ENCODE measurements around the gene SRA1.

Gene SRA1

DNA sequence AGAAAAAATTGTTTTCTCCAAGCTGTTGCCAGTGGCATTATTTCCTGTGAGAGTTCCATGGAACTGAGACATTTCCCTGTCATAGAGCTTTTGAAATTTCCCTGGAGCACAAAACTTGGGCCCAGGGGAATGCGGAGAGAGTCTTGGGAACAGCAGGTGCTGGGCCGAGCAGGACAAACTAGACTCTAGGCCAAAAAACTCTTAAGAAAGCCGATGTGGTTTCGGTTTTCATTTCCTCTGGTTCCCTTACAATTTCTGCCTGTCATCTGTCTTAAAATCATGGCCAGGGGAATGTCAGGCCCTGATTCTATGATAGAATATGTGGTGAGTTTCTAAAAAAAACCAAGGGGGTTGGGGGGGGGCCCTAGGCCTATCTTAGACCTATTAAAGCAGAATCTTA is 11.9 kb upstream of the SRA1 start:
- no peak for TF ChIP-seq ZNF366 (tag by site-specific recombination; conservative IDR thresholded peaks at IDR 0.05)
- no peak for TF ChIP-seq KLF8 (tag by site-specific recombination; IDR thresholded peaks at IDR 0.05)
- TF ChIP-seq ZEB2 (tag by site-specific recombination; IDR thresholded peaks at IDR 0.05), result no peak
- Histone ChIP-seq H3K9me3 (ENCODE audit: control insufficient read depth, insufficient read depth, low read depth, low read length) (no peaks in the 10 kb centered on the region), H3K4me1 (ENCODE audit: control insufficient read depth, insufficient read depth, low read length) (no peaks in the 10 kb centered on the region), H3K4me3 (ENCODE audit: low read depth, low read length) (no peak overlapping the region), H3K27ac (ENCODE audit: extremely low read depth, low read depth, low read length) (no peak overlapping the region), H3K36me3 (ENCODE audit: control insufficient read depth in 2 of 2, insufficient read depth in 1 of 2, low read length in 2 of 2) (peaks cover 6 to 32% of the 10 kb centered on the region in 2 experiments; a peak in 2 of 3 replicates)
- ChIA-PET CTCF (interaction anchor here (1.1 to 1.7 kb wide), 2 partner anchors 8 to 218 kb away, joined by 3 to 4 read pairs; no protein-coding TSS in a partner anchor), POLR2A (interaction anchor here (1.0 kb wide), 1 partner anchor 79 kb away, joined by 3 read pairs; the partner anchor contains the start of gene IK)

DNA sequence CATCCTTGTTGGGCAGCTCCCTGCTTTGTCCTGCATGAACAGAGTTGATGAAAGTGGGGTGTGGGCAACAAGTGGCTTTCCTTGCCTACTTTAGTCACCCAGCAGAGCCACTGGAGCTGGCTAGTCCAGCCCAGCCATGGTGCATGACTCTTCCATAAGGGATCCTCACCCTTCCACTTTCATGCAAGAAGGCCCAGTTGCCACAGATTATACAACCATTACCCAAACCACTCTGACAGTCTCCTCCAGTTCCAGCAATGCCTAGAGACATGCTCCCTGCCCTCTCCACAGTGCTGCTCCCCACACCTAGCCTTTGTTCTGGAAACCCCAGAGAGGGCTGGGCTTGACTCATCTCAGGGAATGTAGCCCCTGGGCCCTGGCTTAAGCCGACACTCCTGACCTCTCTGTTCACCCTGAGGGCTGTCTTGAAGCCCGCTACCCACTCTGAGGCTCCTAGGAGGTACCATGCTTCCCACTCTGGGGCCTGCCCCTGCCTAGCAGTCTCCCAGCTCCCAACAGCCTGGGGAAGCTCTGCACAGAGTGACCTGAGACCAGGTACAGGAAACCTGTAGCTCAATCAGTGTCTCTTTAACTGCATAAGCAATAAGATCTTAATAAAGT is 11.3 kb upstream of the SRA1 start:
- no peaks in the 10 kb centered on the region for H3K9me3 ChIP-seq (ENCODE audit: control insufficient read depth, insufficient read depth, low read depth, low read length)
- H3K4me1 ChIP-seq (ENCODE audit: control insufficient read depth, insufficient read depth, low read length), result 0 out of 2 replicates have a peak, but pooled peaks cover under 1% of the 10 kb centered on the region
- CTCF ChIA-PET, result interaction anchor here (0.6 kb wide), 1 partner anchor 21 kb away, joined by 3 read pairs; no protein-coding TSS in a partner anchor
- H3K36me3 ChIP-seq (ENCODE audit: control insufficient read depth in 2 of 2, insufficient read depth in 1 of 2, low read length in 2 of 2), result peaks cover 6 to 32% of the 10 kb centered on the region in 2 experiments; a peak in 2 of 3 replicates
- POLR2A ChIA-PET, result interaction anchor here (1.0 to 1.1 kb wide), 2 partner anchors 11 to 79 kb away, joined by 3 read pairs; partner anchors contain the start of genes IK and SRA1
- H3K27ac ChIP-seq (ENCODE audit: extremely low read depth, low read depth, low read length), result no peak overlapping the region
- no peak overlapping the region for H3K4me3 ChIP-seq (ENCODE audit: low read depth, low read length)
- TF ChIP-seq ZNF561 (tag by site-specific recombination; IDR thresholded peaks at IDR 0.05; ENCODE audit: borderline replicate concordance), result no peak
- peak; percentile 62; the same call in 1 of the 2 replicates for TF ChIP-seq SCRT2 (tag by site-specific recombination; IDR thresholded peaks at IDR 0.05)

DNA sequence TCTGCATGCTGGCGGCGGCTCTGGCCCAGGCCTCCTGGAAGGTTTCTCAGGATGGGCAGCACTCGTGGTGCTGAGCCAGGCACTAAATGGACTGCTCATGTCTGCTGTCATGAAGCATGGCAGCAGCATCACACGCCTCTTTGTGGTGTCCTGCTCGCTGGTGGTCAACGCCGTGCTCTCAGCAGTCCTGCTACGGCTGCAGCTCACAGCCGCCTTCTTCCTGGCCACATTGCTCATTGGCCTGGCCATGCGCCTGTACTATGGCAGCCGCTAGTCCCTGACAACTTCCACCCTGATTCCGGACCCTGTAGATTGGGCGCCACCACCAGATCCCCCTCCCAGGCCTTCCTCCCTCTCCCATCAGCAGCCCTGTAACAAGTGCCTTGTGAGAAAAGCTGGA is 10.6 kb upstream of the SRA1 start:
- Histone ChIP-seq H3K9me3 (ENCODE audit: control insufficient read depth, insufficient read depth, low read depth, low read length) (no peaks in the 10 kb centered on the region), H3K4me1 (ENCODE audit: control insufficient read depth, insufficient read depth, low read length) (0 out of 2 replicates have a peak, but pooled peaks cover 3% of the 10 kb centered on the region), H3K27ac (ENCODE audit: extremely low read depth, low read depth, low read length) (no peak overlapping the region), H3K36me3 (ENCODE audit: control insufficient read depth in 2 of 2, insufficient read depth in 1 of 2, low read length in 2 of 2) (peaks cover 6 to 32% of the 10 kb centered on the region in 2 experiments; a peak in 2 of 3 replicates), H3K4me3 (ENCODE audit: low read depth, low read length) (no peak overlapping the region)
- ChIA-PET CTCF (no interaction called here), POLR2A (interaction anchor here (1.1 kb wide), 1 partner anchor 10 kb away, joined by 3 read pairs; the partner anchor contains the start of gene SRA1)
- TF ChIP-seq ZNF571 (tag by site-specific recombination; IDR thresholded peaks at IDR 0.05) (no peak), ZSCAN23 (tag by site-specific recombination; IDR thresholded peaks at IDR 0.05) (no peak), ZNF670 (tag by site-specific recombination; IDR thresholded peaks at IDR 0.05; ENCODE audit: low read depth) (no peak), SCRT1 (tag by site-specific recombination; IDR thresholded peaks at IDR 0.05; ENCODE audit: borderline replicate concordance) (no peak), ZFP41 (tag by site-specific recombination; IDR thresholded peaks at IDR 0.05; ENCODE audit: borderline replicate concordance) (no peak), ZNF398 (tag by site-specific recombination; IDR thresholded peaks at IDR 0.05) (no peak), ZNF391 (tag by site-specific recombination; IDR thresholded peaks at IDR 0.05; ENCODE audit: borderline replicate concordance, low read depth) (no peak), ZNF341 (tag by site-specific recombination; IDR thresholded peaks at IDR 0.05; ENCODE audit: low read depth) (no peak)
- TF ChIP-seq, protein P1, sequence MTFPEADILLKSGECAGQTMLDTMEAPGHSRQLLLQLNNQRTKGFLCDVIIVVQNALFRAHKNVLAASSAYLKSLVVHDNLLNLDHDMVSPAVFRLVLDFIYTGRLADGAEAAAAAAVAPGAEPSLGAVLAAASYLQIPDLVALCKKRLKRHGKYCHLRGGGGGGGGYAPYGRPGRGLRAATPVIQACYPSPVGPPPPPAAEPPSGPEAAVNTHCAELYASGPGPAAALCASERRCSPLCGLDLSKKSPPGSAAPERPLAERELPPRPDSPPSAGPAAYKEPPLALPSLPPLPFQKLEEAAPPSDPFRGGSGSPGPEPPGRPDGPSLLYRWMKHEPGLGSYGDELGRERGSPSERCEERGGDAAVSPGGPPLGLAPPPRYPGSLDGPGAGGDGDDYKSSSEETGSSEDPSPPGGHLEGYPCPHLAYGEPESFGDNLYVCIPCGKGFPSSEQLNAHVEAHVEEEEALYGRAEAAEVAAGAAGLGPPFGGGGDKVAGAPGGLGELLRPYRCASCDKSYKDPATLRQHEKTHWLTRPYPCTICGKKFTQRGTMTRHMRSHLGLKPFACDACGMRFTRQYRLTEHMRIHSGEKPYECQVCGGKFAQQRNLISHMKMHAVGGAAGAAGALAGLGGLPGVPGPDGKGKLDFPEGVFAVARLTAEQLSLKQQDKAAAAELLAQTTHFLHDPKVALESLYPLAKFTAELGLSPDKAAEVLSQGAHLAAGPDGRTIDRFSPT (tag by site-specific recombination; IDR thresholded peaks at IDR 0.05), result no peak
